AG10803 (cell line): ENCODE data around the gene SLC36A1.

ENCODE experiments used
- DNase-seq: peaks from one replicate; pipeline ENCODE4 v3.0.0; 2010; ENCODE audit warnings: low read depth
- H3K4me3 ChIP-seq: 2 replicates; pipeline ENCODE4 v1.5.1; 2011; ENCODE audit warnings: mild to moderate bottlenecking, low read length, control low read depth
- CTCF ChIP-seq: conservative IDR thresholded peaks from 2 replicates; pipeline ENCODE4 v1.5.1; 2011; ENCODE audit warnings: mild to moderate bottlenecking, low read length, control low read depth, inconsistent platforms

The SLC36A1 gene

DNA sequence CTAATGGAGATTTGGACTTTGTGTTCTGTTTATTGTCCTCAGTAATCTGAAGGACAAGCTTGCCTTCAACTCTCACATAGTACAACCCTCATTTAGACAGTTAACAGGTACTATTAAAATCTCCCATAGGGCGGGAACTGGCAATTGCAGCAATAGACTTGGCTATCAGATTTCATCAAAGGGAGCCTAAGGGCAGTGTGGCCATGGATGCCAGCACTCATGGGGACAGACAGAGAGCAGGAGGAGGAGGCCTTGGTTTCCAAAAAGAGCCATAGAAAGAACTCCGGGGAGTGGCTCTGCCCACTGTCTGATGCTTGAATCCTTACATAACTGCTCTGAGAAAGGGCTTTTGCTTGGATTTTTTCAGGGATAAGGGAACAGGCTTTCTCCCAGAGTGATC, 6.8 kb downstream of the SLC36A1 start:
- no peak for TF ChIP-seq CTCF
- H3K4me3 ChIP-seq, result no peak overlapping the region
- no peak for DNase-seq

GRCh38 chr5:151454889-151455288, 7.5 kb downstream of the SLC36A1 start:
- TF ChIP-seq CTCF, result no peak
- no peak overlapping the region for H3K4me3 ChIP-seq
- DNase-seq, result no peak

DNA sequence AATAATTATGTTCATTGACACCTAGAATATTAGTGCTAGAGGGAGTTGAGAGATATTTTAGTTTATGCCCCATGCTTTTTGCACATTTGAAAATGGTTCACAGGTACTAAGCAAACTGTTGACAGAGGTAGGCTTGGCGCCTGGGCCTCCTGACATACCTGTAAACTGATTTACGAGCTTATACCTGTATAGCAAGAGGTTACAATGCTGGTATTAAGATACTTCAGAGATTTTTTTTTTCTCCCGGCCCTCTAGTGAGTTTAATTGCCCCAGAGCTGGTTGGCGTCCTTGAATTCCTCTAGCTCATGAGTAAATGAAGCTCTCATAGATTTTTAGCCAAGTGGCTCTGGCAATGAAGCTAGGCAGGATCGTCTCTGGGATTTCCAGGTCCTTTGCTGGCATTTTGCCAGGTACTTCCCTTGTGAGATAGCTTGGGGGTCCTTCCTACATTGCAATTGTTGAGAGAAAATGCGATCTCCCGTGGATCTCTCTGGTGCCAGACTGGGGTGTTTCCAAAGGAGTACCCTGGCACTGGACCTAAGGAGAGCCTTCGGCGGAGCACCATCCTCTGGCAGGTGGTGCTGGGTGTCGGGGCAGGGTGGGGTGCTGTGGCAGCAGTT, 9.0 kb downstream of the SLC36A1 start:
- no peak overlapping the region for H3K4me3 ChIP-seq
- no peak for DNase-seq
- TF ChIP-seq CTCF, result no peak

DNA sequence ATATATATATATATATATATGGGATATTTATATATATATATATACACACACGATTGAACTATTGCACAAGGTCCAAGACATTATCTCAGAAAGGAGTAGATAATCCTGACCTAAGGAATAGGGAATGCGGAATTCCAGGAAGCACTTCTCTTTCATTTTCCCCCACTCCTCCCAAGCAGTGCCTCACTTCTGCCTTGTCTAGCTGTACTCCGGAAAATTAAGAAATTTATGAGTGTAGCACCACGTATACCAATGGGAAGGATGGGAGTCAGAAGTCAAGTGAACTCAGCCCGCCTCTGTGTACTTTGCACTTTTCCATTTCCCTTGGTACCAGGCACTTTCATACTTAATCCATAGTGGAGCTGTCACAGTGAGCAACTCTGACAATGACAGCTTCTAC, 10.9 kb downstream of the SLC36A1 start:
- no peak for DNase-seq
- TF ChIP-seq CTCF, result no peak
- no peak overlapping the region for H3K4me3 ChIP-seq

- no peak overlapping the region for H3K4me3 ChIP-seq
- DNase-seq, result peak; percentile 61
- peak; percentile 36 for TF ChIP-seq CTCF
Measured at GRCh38 chr5:151459680-151460324, 12.4 kb downstream of the SLC36A1 start.

GRCh38 chr5:151461312-151461711, 13.9 kb downstream of the SLC36A1 start:
- no peak overlapping the region for H3K4me3 ChIP-seq
- TF ChIP-seq CTCF, result no peak
- no peak for DNase-seq

DNA sequence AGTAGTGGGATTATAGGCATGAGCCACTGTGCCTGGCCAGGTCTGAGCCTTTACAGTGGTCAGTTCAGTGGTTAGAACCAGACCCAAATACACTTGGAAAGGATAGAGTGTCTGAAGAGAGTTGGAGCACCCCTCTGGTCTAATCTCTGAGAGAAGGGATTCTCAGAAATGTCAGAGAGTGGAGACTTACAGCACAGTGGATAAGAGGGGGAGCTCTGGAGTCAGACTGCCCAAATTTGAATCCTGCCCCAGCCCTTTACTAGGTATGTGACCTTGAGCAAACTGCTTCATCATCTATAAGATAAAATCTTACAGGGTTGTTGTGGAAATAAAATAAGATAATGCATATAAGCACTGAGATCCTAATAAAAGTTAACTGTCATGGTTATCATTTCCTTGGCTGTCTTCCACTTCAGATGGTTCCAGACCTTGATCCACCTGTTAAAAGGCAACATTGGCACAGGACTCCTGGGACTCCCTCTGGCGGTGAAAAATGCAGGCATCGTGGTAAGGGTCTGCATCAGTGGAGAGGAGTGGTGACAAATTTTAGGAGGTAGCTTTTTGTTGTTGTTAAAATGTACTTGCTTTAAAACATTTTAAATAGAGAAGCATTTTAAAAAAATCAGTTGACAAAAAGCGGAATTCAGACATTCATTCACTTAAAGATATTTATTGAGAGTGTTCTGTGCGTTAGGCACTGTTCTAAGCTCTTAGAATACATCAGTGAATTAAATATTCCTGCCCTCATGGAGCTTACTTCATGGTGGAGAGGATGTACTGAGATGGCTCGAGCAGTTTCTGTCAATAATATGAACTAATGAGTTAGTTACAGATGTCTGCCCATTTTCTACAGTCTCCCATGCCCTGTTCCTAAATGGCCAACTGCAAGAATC, 16.0 kb downstream of the SLC36A1 start:
- DNase-seq, result no peak
- TF ChIP-seq CTCF, result peak; percentile 33
- H3K4me3 ChIP-seq, result no peak overlapping the region
